ENCODE measurements around the gene TCL1B. TPM values are rescaled to one million over a fixed set of nuclear protein-coding genes. Genes with fewer than 3 reads are reported as not detected.

Gene TCL1B
- total RNA-seq, 1 experiment from 2014 or later, result not detected

DNA sequence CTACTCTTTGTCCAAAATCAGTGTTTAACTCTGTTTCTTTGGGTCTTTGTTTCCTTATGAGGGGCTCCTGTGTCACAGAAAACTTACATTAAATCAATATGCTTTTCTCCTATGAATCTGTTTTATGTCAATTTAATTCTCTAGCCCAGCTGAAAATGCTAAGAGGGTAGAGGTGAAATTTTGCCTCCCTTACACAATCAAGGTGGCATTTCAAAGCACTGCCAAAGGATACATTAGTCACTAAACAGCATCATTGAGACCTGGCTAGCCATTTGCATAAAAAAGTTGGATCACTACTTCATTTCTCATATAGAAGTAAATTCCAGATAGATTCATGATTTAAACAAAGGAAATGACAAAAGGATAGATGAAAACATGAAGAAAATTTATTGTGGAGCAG is 12.1 kb downstream of the TCL1B start:
- Mint-ChIP-seq H3K4me3 (ENCODE audit: low read depth, unreplicated experiment) (no peak overlapping the region), H3K36me3 (ENCODE audit: insufficient read depth, unreplicated experiment) (no peaks in the 10 kb centered on the region), H3K27ac (ENCODE audit: unreplicated experiment) (no peak overlapping the region), H3K4me1 (ENCODE audit: low read depth, unreplicated experiment) (no peaks in the 10 kb centered on the region), H3K9me3 (ENCODE audit: low read depth, unreplicated experiment) (no peaks in the 10 kb centered on the region), H3K27me3 (ENCODE audit: unreplicated experiment) (peaks cover 75% of the 10 kb centered on the region)
- no TSS peak for BruUV-seq (replicated peaks)
- TF ChIP-seq, protein P1, sequence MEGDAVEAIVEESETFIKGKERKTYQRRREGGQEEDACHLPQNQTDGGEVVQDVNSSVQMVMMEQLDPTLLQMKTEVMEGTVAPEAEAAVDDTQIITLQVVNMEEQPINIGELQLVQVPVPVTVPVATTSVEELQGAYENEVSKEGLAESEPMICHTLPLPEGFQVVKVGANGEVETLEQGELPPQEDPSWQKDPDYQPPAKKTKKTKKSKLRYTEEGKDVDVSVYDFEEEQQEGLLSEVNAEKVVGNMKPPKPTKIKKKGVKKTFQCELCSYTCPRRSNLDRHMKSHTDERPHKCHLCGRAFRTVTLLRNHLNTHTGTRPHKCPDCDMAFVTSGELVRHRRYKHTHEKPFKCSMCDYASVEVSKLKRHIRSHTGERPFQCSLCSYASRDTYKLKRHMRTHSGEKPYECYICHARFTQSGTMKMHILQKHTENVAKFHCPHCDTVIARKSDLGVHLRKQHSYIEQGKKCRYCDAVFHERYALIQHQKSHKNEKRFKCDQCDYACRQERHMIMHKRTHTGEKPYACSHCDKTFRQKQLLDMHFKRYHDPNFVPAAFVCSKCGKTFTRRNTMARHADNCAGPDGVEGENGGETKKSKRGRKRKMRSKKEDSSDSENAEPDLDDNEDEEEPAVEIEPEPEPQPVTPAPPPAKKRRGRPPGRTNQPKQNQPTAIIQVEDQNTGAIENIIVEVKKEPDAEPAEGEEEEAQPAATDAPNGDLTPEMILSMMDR (IDR thresholded peaks at IDR 0.05; ENCODE audit: unreplicated experiment), result no peak
- intact Hi-C loops (cut with micrococcal nuclease; ENCODE audit: unreplicated experiment), result no loop called here
- CTCF ChIA-PET, result interaction anchor here (1.2 kb wide), 1 partner anchor 77 kb away, joined by 5 read pairs; no protein-coding TSS in a partner anchor
- DNase-seq, result no peak

DNA sequence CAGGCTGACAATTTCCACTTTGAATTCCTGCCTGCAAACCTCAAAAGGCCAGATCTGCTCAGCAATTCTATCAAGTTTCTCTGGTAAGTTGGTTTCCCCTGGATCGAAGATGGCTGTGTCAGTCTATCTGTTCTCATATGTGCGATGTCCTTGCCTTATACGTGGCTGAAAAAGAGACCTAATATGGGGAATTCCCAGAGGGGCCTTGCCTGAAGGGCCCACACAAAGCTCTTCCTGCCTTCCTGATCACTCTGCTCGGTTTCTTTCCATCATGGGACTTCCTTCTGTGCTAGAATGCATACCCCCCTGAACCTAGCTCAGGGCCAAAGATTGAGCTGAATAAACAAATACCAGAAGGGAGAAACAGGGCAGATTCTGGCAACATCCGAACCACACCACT is 13.2 kb downstream of the TCL1B start:
- CTCF ChIA-PET, result interaction anchor here (1.2 kb wide), 1 partner anchor 76 kb away, joined by 5 read pairs; no protein-coding TSS in a partner anchor
- no peak overlapping the region for H3K27ac Mint-ChIP-seq (ENCODE audit: unreplicated experiment)
- peaks cover 84% of the 10 kb centered on the region for H3K27me3 Mint-ChIP-seq (ENCODE audit: unreplicated experiment)
- H3K9me3 Mint-ChIP-seq (ENCODE audit: low read depth, unreplicated experiment), result no peaks in the 10 kb centered on the region
- TF ChIP-seq, protein P1 (IDR thresholded peaks at IDR 0.05; ENCODE audit: unreplicated experiment), result no peak
- no peaks in the 10 kb centered on the region for H3K4me1 Mint-ChIP-seq (ENCODE audit: low read depth, unreplicated experiment)
- no TSS peak for BruUV-seq (replicated peaks)
- no peak for DNase-seq
- no peaks in the 10 kb centered on the region for H3K36me3 Mint-ChIP-seq (ENCODE audit: insufficient read depth, unreplicated experiment)
- H3K4me3 Mint-ChIP-seq (ENCODE audit: low read depth, unreplicated experiment), result no peak overlapping the region
- intact Hi-C loops (cut with micrococcal nuclease; ENCODE audit: unreplicated experiment), result no loop called here

DNA sequence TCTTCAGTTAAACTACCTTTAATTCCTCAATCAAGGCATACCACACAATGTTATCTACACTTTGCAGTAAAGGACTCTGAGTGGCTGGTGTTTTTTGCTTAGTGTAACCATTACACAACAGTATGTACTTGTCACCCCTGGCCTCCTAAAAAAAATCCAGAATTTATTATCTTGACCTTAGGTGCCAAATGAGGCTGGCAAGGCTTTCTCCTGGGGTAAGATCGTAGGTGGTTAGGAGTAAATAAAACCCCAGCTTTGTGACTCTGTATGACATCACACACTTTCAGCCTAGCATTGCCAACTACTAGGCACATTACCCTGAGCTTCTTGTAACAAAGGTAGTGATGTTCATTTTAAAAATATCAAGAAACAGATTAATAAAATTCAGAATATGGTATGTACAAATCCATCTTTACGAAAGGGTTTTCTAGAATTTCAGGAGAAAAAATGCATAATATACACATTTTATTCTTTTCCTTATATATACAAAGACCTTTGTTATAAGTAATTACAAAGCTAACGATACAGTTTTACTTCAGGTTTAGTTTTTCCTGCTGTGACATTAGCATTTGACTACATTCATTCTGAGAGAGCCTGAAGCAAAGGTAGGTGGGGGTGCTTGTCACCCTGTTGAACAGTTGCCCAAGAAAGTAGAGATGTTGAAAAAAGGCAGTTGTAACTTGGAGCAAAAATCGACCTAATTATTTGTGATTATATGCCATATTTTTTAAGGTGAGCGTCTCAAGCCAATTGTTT is 14.2 kb downstream of the TCL1B start:
- no peak for DNase-seq
- Mint-ChIP-seq H3K27me3 (ENCODE audit: unreplicated experiment) (peaks cover 94% of the 10 kb centered on the region), H3K27ac (ENCODE audit: unreplicated experiment) (no peak overlapping the region), H3K9me3 (ENCODE audit: low read depth, unreplicated experiment) (no peaks in the 10 kb centered on the region), H3K4me3 (ENCODE audit: low read depth, unreplicated experiment) (no peak overlapping the region), H3K36me3 (ENCODE audit: insufficient read depth, unreplicated experiment) (no peaks in the 10 kb centered on the region), H3K4me1 (ENCODE audit: low read depth, unreplicated experiment) (no peaks in the 10 kb centered on the region)
- CTCF ChIA-PET, result no interaction called here
- BruUV-seq (replicated peaks), result no TSS peak
- intact Hi-C loops (cut with micrococcal nuclease; ENCODE audit: unreplicated experiment), result no loop called here
- TF ChIP-seq, protein P1 (IDR thresholded peaks at IDR 0.05; ENCODE audit: unreplicated experiment), result no peak

DNA sequence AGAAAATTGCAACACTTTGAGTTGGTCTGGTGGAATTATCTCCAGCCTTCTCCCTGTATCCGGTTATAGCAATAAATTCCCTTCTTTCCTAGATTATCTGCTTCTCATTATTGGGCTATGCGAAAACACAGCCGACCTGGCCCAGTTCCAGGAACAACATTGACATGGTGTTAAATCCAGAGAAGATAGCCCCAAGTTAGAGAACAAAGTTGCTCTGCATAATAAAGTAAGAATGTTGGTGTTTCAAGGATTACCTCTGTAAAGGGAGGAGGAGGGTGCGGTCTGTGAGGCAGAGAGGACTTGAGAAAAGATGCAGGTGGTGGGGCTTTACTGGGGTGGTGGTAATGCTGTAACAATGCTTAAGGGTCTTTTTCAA is 15.6 kb downstream of the TCL1B start:
- Mint-ChIP-seq H3K27me3 (ENCODE audit: unreplicated experiment) (peaks cover 93% of the 10 kb centered on the region), H3K27ac (ENCODE audit: unreplicated experiment) (no peak overlapping the region), H3K4me1 (ENCODE audit: low read depth, unreplicated experiment) (no peaks in the 10 kb centered on the region), H3K9me3 (ENCODE audit: low read depth, unreplicated experiment) (no peaks in the 10 kb centered on the region), H3K36me3 (ENCODE audit: insufficient read depth, unreplicated experiment) (no peaks in the 10 kb centered on the region), H3K4me3 (ENCODE audit: low read depth, unreplicated experiment) (no peak overlapping the region)
- no TSS peak for BruUV-seq (replicated peaks)
- DNase-seq, result no peak
- TF ChIP-seq, protein P1 (IDR thresholded peaks at IDR 0.05; ENCODE audit: unreplicated experiment), result no peak
- intact Hi-C loops (cut with micrococcal nuclease; ENCODE audit: unreplicated experiment), result no loop called here
- CTCF ChIA-PET, result no interaction called here

Measured in Calu3 (cell line).